A549 (cell line): ENCODE data around the gene CPZ.

Source experiments
- EP300 ChIP-seq, 2 experiments: fragments of >200 bp; sonication (Bioruptor Twin); formaldehyde crosslinking; IDR thresholded peaks; 2 replicates in 1 of 2; 3 replicates in 1 of 2; pipeline ENCODE4 v1.6.1; 2016 to 2017
- POLR2AphosphoS2 ChIP-seq: conservative IDR thresholded peaks from 2 replicates; pipeline ENCODE4 v1.6.1; 2012; ENCODE audit warnings: low read length, improper control_type of control experiment, inconsistent platforms
- RNF2 ChIP-seq: fragments of 200-600 bp; sonication (generic); IDR thresholded peaks from 2 replicates; pipeline ENCODE4 v1.6.1; 2016; ENCODE audit warnings: low read depth, mild to moderate bottlenecking, antibody characterized with exemption, moderate library complexity, borderline replicate concordance
- ZNF302 ChIP-seq: fragments of 250-450 bp; sonication (Bioruptor Pico); IDR thresholded peaks from 2 replicates; pipeline ENCODE4 v1.9.0; 2021; ENCODE audit warnings: inconsistent platforms, mild to moderate bottlenecking, moderate library complexity
- TF ChIP-seq, protein P1 (sequence below): fragments of >200 bp; sonication (Bioruptor Twin); formaldehyde crosslinking; IDR thresholded peaks from 3 replicates; pipeline ENCODE4 v1.5.1; 2016
- TF ChIP-seq, protein P2 (sequence below): fragments of 150-350 bp; IDR thresholded peaks from 2 replicates; pipeline ENCODE4 v1.6.1; 2014; ENCODE audit warnings: low read depth, mild to moderate bottlenecking, low read length

DNA sequence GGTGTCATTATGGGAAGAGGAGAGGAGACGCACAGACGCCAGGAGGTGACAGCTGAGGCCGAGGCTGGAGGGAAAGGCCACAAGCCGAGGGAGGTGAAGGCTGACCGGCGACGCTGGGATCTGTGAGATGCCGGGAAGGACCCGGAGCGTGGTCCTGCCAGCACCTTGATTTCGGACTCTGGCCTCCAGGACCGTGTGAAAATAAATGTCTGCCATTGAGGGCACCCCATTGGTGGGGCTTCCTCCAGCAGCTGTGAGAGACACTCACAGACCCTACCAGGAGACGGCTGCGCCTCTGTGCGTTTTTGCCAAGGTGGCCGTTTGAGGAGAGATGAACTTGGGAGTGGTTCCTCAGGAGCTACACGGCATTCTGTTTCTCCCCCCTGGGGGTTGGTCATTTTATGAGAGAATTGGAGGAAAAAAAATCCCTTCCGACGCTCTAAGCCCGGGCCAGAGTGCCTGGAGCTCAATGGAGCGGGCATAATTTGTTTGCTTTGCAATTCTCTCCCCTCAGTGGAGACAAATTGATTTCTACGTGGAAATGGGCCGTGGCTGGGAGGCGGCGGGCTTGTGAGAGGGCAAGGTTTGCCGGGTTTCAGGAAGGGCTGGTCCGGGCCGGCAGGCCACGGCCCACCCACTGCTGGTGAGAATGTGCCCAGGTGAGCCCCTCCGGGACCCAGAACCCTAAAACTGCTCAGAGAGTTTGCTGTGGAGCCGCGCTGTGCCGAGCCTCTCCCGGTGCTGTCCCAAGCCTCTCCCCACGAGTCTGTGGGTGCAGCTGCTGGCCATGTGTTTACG is 53.9 kb downstream of the CPZ start:
- TF ChIP-seq, protein P1, sequence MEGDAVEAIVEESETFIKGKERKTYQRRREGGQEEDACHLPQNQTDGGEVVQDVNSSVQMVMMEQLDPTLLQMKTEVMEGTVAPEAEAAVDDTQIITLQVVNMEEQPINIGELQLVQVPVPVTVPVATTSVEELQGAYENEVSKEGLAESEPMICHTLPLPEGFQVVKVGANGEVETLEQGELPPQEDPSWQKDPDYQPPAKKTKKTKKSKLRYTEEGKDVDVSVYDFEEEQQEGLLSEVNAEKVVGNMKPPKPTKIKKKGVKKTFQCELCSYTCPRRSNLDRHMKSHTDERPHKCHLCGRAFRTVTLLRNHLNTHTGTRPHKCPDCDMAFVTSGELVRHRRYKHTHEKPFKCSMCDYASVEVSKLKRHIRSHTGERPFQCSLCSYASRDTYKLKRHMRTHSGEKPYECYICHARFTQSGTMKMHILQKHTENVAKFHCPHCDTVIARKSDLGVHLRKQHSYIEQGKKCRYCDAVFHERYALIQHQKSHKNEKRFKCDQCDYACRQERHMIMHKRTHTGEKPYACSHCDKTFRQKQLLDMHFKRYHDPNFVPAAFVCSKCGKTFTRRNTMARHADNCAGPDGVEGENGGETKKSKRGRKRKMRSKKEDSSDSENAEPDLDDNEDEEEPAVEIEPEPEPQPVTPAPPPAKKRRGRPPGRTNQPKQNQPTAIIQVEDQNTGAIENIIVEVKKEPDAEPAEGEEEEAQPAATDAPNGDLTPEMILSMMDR, result no peak
- no peak for TF ChIP-seq RNF2
- no peak for TF ChIP-seq ZNF302 (CRISPR knock-in tag)
- TF ChIP-seq EP300 (IDR thresholded peaks at IDR 0.05), result no peak
- TF ChIP-seq, protein P2, sequence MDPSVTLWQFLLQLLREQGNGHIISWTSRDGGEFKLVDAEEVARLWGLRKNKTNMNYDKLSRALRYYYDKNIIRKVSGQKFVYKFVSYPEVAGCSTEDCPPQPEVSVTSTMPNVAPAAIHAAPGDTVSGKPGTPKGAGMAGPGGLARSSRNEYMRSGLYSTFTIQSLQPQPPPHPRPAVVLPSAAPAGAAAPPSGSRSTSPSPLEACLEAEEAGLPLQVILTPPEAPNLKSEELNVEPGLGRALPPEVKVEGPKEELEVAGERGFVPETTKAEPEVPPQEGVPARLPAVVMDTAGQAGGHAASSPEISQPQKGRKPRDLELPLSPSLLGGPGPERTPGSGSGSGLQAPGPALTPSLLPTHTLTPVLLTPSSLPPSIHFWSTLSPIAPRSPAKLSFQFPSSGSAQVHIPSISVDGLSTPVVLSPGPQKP, result no peak
- TF ChIP-seq POLR2AphosphoS2, result no peak
